ENCODE measurements around the gene MARK2.

MARK2 gene

DNA sequence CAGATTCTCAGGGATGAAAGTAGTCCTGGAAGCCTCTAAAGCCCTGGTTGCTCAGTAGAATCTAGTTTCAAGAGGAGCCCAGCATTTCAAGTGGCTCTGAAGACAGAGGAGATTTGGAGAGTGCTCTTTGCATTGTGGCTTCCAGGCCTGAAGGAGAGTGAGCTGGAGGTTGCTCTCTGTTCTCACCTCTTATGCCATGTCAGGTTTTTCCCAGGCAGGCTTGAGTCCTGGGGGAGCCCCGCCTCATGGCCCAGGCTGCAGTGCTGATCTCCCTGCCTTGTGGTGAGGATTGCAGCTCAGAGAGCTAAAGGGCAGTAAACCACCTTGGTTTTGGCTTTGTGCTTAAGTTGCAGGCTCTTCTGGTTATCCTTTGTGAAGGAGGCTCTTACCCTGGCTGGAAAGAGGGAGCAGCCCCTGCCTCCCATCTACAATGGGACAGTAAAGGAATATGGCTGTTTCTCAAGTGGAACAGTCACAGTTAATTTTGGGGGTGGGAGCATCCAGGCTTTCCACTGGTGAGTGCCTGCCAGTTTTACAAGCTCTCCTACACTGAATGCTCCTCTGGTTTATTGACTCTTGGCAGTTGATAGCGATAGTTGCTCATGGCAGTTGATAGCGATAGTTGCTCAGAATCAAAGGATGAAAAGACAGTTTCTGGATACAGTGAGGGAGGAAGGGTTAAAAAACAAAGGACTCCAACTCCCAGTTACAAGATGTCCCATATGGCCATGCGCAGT is 45.5 kb downstream of the MARK2 start:
- DNase-seq, result no peak

GRCh38 chr11:63887386-63887999 is 48.6 kb downstream of the MARK2 start:
- no peak for DNase-seq

DNA sequence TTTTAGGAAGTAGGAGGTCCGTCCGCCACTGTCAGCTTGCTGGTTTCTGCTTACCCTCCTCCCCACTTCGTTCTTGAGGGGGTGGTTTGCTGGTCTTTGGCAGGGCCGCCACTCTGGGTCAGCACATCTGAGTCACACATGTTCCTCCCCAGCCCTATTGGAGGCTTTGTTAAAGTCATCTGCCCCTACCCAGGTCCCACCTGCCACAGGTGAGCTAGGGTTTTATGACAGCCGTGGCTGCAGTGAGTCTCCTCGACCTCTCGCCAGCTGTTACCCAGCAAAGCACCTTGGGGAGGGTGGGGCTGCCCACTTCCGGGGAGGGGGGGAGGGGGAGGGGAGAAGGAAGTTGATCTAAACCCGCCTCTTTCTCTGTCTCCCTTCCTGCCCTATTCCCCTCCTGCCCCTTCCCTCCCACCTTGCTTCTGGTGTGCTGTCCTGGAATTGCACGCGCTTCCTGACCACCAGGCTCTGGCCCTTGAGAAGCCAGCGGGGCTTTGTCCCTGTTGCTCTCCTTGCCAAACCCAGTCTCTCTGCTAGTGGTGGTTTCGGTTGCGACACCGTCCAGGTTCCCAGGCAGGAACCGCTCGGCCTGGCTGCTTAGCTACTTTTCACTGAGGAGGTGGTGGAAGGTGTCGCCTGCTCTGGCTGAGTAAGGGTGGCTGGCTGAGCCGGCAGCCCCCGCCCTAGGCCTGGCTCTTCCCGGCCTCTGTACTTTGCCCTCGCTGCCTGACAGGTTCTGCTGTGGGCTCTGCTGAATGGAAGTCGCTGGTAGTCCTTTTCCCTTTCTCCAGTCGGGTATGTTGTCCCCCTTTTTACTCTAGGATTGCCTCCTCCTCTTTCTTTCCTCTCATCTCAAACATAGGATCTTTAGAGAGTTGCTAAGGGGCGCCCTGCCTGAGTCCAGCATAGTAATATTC is 49.5 kb downstream of the MARK2 start:
- DNase-seq, result peak; percentile 58

DNA sequence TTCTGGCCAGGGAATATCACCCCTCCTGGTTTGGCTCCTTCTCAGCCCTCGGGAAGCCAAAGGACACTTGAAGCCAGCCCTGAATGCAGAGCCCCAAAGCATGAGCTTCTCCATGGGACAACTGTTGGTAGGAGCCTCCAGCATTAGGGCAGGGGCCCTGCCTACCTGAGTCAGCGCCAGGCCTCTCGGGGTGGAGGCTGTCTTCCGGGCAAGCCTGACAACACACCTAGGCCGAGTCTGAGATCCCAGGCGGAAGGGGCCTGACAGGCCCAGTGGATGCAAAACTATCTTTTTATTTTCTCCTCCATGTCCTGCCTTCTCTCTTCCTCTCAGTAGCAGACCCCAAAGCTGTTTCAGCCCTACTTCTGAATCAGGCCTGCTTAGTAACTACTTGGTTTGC is 50.4 kb downstream of the MARK2 start:
- no peak for DNase-seq

GRCh38 chr11:63890368-63890767 is 51.5 kb downstream of the MARK2 start:
- no peak for DNase-seq

- no peak for DNase-seq
These were observed 53.3 kb downstream of the MARK2 start for GRCh38 chr11:63892228-63892627.

GRCh38 chr11:63893355-63893754 is 54.4 kb downstream of the MARK2 start:
- DNase-seq, result no peak

DNA sequence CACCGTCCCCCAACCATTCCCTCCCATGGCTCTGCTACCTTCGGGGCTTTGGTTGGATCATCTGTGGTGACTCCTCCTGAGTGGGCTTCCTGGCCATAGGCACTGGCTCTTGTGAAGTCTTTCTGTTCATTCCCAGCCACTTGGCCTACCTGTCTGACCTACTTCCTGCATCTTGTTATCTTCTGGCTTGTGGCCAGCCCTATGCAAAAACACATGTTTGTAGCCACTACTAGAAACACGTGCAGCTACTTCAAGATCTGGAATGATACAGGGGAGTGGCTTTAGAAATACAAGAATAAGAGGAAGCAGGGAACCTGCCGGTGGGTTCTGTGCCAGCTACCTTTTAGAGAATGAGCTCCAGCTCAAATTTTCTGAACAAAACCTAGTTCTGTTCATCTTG is 57.2 kb downstream of the MARK2 start:
- DNase-seq, result no peak

GRCh38 chr11:63897459-63898146 is 58.7 kb downstream of the MARK2 start:
- DNase-seq, result no peak

DNA sequence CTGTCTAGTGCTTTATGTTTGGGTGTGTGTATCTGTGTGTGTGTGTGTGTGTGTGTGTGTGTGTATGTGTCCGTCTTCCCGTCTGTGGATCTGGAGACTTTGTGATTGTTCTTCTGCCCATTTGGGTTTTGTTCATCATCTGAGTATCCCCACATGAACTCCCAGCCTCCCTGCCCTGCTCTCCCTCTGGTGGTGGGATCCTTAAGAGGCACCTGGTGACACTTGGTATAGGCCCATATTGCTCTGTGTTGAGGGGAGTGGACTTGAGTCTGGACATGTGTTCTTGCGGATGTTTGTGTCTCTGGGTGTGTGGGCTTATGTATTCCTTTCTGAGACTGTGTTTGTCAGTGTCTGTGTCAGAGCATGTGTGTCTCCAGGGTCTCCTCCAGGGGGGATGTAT is 62.8 kb downstream of the MARK2 start:
- no peak for DNase-seq

GRCh38 chr11:63903884-63904283 is 65.0 kb downstream of the MARK2 start:
- no peak for DNase-seq

DNA sequence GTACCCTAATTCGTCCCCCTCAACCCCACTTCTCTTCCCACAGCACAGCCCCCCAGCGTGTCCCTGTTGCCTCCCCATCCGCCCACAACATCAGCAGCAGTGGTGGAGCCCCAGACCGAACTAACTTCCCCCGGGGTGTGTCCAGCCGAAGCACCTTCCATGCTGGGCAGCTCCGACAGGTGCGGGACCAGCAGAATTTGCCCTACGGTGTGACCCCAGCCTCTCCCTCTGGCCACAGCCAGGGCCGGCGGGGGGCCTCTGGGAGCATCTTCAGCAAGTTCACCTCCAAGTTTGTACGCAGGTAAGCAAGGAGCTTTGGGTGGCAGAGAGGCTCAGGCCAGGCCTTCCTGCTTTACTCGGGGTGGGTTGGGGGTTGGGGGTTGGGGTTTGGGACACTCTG is 65.8 kb downstream of the MARK2 start:
- no peak for DNase-seq

- DNase-seq, result no peak
These were observed 66.3 kb downstream of the MARK2 start for GRCh38 chr11:63905179-63905578.

DNA sequence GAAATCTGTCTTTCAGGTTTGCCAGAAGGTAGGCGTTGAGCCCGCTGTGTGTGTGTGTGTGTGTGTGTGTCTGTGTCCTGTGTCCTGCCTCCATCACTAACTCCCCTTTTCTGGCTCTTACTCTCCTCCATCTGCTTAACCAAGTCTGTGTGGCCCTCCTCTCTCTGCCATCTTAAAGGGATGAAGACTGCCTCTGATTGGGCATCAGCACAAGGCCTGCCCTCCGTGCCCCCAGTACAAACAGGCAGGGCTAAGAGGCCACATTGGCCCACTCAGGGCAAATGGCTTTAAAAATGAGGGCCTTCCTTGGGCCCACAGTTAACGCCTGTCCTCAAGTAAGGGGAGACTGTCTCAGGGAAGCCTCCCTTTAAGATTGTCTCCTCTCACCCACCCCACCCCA is 67.2 kb downstream of the MARK2 start:
- no peak for DNase-seq

GRCh38 chr11:63906585-63906984 is 67.7 kb downstream of the MARK2 start:
- DNase-seq, result no peak

GRCh38 chr11:63907063-63907462 is 68.2 kb downstream of the MARK2 start:
- no peak for DNase-seq

DNA sequence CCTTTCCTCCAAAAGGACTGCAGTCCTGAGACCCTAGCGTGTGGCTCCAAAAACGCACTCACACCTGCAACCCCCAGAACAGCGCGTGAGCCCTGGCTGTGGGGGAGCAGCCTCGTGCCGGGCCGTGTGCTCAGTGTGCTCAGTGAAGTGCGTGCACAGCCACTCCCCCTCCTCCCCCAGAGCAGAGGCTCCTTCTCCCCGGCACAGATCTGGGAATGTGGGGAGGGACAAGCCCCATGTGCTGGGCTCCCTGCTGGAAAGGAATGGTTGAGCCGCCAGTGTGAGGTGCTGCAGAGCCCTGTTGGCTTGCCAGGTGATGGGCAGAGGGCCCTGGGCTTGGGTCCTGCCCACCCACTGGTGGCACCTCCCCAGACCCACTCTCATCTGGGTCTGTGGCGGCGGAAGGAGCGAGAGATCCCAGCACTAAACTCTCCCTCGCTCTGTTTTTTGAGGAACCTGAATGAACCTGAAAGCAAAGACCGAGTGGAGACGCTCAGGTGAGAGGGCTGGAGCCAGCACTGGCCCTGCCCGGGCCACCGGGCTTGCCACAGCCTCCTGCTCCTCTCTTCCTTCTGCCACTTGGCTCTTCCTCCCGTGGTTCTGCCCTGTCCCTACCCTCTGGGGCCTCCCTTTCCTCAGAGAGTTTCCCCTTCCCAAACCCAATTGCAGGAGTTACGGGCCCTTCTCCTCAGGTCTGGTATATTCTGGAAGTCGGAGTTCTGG is 69.1 kb downstream of the MARK2 start:
- no peak for DNase-seq

DNA sequence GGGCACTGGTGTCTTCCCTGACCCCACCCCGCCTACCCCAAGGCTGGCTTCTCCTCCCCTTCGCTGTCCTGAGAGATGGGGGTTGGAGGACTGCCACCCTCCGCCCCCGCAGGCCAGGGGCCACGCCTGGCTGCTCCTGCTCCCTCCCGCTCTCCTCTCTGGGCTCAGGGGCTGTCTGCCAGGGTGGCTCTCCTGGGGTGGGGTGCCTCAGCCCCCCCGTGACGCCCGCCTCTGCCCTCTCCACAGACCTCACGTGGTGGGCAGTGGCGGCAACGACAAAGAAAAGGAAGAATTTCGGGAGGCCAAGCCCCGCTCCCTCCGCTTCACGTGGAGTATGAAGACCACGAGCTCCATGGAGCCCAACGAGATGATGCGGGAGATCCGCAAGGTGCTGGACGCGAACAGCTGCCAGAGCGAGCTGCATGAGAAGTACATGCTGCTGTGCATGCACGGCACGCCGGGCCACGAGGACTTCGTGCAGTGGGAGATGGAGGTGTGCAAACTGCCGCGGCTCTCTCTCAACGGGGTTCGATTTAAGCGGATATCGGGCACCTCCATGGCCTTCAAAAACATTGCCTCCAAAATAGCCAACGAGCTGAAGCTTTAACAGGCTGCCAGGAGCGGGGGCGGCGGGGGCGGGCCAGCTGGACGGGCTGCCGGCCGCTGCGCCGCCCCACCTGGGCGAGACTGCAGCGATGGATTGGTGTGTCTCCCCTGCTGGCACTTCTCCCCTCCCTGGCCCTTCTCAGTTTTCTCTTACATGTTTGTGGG is 69.9 kb downstream of the MARK2 start:
- no peak for DNase-seq

DNA sequence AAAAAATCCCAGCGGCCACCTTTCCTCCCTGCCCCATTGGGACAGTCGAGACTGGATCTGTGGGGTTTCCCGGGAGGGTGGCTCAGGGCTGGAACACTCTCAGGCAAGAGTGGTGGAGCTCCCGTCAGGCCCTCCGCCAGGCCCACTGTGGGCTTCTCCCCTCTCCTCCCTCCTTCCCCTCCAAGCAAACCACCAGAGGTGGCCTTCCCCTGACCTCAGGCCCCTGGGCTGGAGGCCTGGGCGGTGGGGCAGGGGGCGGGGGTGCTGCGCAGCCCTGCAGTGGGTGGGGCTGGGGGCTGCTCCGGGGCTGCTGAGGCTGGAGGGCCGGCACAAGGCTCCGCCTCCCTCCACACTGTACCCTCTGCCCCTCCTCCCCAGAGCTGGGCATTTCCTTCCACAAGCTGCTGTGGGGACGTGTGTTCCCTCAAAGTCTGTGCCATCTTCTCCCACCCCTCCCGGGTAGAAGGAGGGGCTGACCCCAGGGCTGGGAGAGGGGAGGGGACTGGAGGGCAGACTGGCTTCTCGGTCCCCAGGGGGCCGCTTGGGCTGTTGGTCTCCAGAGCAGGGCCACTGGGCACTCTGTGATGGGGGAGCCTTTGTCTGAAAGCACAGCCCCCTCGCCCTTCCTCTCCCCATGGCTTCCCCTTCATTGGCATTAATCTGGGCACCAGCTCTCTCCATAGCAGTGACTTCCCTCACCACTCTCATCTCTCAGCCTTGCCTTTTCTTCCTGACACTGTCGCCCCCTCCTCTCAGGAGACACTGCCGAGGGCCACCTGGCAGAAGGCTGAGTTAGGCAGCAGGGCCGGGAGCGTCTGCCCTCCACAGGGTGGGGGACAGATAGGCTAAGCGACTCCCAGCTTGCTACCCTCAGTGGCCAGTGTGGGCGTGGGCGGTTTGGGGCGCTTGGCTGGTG is 70.9 kb downstream of the MARK2 start:
- no peak for DNase-seq

GRCh38 chr11:63910675-63911074 is 71.8 kb downstream of the MARK2 start:
- DNase-seq, result no peak

- DNase-seq, result no peak
These were observed 72.5 kb downstream of the MARK2 start for GRCh38 chr11:63911440-63911839.

Data from activated CD4-positive, CD25-positive, alpha-beta regulatory T cell treated with anti-CD3 and anti-CD28 coated beads, Interleukin-2, amount 50 U/mL, for 72 hours (primary cell).